SU-DHL-6 (cell line): Measurements from ENCODE around the gene FGFR2.

ENCODE experiments used
- EZH2phosphoT487 ChIP-seq: fragments of 200-600 bp; sonication (generic), shearing (Covaris generic); conservative IDR thresholded peaks from 2 replicates; pipeline ENCODE4 v1.6.1; 2018; ENCODE audit warnings: mild to moderate bottlenecking, antibody characterized with exemption, low read length, moderate library complexity, mixed read lengths
- TF ChIP-seq, protein P1 (sequence below): fragments of 200-600 bp; sonication (generic); IDR thresholded peaks from one replicate; pipeline ENCODE4 v1.5.1; 2017; ENCODE audit warnings: antibody characterized with exemption, mild to moderate bottlenecking, low read length, moderate library complexity; ENCODE audit not compliant: insufficient read depth, poor library complexity, severe bottlenecking

- TF ChIP-seq, protein P1, sequence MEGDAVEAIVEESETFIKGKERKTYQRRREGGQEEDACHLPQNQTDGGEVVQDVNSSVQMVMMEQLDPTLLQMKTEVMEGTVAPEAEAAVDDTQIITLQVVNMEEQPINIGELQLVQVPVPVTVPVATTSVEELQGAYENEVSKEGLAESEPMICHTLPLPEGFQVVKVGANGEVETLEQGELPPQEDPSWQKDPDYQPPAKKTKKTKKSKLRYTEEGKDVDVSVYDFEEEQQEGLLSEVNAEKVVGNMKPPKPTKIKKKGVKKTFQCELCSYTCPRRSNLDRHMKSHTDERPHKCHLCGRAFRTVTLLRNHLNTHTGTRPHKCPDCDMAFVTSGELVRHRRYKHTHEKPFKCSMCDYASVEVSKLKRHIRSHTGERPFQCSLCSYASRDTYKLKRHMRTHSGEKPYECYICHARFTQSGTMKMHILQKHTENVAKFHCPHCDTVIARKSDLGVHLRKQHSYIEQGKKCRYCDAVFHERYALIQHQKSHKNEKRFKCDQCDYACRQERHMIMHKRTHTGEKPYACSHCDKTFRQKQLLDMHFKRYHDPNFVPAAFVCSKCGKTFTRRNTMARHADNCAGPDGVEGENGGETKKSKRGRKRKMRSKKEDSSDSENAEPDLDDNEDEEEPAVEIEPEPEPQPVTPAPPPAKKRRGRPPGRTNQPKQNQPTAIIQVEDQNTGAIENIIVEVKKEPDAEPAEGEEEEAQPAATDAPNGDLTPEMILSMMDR, result no peak
- no peak for TF ChIP-seq EZH2phosphoT487
Measured at GRCh38 chr10:121511943-121512342, 86.3 kb downstream of the FGFR2 start.
